ENCODE results near the gene KLK7.
A peak's percentile ranks its signal among the peaks of the same experiment; 100 is the strongest.

The KLK7 gene

DNA sequence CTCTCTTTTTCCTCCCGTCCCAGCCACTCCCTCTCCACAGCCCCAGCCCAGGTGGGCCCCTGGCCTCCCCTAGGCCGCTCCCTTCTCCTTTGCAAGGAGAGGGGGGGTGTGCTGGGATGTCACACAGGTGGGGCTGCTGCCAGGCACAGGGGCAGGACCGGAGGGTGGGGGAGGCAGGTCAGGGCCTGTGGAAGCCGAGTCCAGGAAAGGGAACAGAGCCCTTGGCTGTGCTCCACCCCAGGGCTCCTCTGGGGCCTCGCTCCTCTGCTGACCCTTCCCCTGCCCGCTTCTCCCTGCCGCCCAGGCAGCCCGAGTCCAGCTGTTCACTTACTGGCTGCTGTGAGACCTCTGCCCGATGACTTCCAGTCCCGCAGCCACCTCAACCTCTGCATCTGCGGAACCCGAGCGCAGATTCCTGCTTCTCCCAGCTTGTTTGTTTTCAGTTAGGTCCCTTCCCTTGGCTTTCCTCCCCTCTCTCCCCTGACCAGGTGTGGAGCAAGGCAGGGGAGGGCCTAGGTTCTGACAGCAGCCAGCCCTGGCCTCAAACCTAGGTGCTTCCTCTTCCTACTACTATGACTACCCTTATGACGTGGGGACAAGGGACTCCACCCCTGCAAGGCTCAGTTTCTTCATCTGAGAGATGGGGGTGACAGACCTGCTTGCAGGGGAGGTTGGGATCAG is 43.5 kb upstream of the KLK7 start:
- CTCF ChIA-PET, result interaction anchor here (0.6 kb wide), 1 partner anchor 35 kb away, joined by 4 read pairs; no protein-coding TSS in a partner anchor
- POLR2A ChIA-PET (ENCODE audit: low non-redundant PET), result no interaction called here
- no peak for TF ChIP-seq CTCF (conservative IDR thresholded peaks at IDR 0.05; ENCODE audit: low read depth)
- no peak for DNase-seq (ENCODE audit: low spot score)
- H3K27ac ChIP-seq, result peak overlapping the region; percentile 18; the same call in 1 of the 2 replicates

DNA sequence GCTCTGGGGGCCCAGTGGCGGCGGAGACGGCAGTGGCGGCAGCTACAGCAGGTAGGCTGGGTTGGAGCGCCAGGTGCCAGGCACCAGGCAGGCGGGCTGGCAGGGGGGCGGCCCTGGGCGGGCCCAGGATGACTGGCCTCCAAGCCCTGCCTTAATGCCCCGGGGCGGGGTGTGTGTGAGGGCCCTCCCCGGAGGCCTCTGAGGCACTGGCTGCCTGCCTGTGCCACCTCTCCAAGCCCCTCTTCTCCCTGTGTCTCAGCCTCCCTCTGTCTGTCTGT is 42.8 kb upstream of the KLK7 start, which contains the start of gene KLK11:
TSS of gene KLK11 (minus strand) at position 63 of the 278 bp plus-strand sequence. CDS start 985 bp downstream, outside the sequence.
- POLR2A ChIA-PET (ENCODE audit: low non-redundant PET), result no interaction called here
- CTCF ChIA-PET, result interaction anchor here (1.5 kb wide), 1 partner anchor 10 kb away, joined by 5 read pairs; no protein-coding TSS in a partner anchor

GRCh38 chr19:51025809-51026553 is 42.3 kb upstream of the KLK7 start:
- ChIA-PET CTCF (interaction anchor here (0.6 to 1.5 kb wide), 2 partner anchors 9 to 79 kb away, joined by 3 to 5 read pairs; no protein-coding TSS in a partner anchor), POLR2A (ENCODE audit: low non-redundant PET) (no interaction called here)
- peak overlapping the region; percentile 18; the same call in 1 of the 2 replicates for H3K27ac ChIP-seq
- no peak for TF ChIP-seq CTCF (conservative IDR thresholded peaks at IDR 0.05; ENCODE audit: low read depth)
- no peak for DNase-seq (ENCODE audit: low spot score)

More for the DNA sequence above, 42.8 kb upstream of the KLK7 start, which contains the start of gene KLK11:
- H3K27ac ChIP-seq, result peak within 1 kb of the TSS; percentile 18; the same call in 1 of the 2 replicates
- TF ChIP-seq CTCF (conservative IDR thresholded peaks at IDR 0.05; ENCODE audit: low read depth), result no peak
- DNase-seq (ENCODE audit: low spot score), result no peak

DNA sequence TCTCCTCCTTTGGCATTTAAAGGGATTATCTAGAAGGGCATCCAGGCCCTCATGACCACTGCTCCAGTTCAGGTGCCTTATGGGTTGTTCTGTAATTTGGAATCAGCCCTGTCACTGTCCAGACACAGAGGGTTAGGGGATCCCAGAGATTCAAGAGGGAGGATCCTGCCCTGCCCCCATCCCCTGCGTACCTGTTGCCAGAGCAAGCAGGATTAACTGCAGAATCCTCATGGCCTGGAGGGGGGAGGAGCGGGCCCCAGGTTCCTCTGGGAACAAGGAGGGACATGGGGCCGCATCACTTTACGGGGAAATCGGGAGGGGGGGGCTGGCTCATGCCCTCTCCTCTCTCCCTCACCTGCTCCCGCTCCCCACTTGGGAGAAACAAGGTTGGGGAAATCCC is 41.7 kb upstream of the KLK7 start:
- TF ChIP-seq CTCF (conservative IDR thresholded peaks at IDR 0.05; ENCODE audit: low read depth), result no peak
- DNase-seq (ENCODE audit: low spot score), result no peak
- ChIA-PET POLR2A (ENCODE audit: low non-redundant PET) (no interaction called here), CTCF (interaction anchor here (1.5 kb wide), 1 partner anchor 8 kb away, joined by 5 read pairs; no protein-coding TSS in a partner anchor)
- no peak overlapping the region for H3K27ac ChIP-seq

DNA sequence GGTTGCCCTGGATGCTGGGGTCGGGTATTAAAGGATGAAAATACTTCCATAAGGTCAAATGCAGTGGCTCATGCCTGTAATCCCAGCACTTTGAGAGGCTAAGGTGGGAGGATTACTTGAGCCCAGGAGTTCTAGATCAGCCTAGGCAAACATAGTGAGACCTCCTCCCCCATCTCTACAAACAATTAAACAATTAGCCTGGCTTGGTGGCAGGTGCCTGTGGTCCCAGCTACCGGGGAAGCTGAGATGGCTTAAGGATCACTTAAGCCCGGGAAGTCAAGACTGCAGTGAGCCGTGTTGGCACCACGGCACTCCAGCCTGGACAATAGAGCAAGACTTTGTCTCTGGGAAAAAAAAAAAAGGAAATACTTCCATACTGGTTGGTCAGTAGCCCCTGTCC is 41.2 kb upstream of the KLK7 start:
- CTCF ChIA-PET, result no interaction called here
- no peak overlapping the region for H3K27ac ChIP-seq
- DNase-seq (ENCODE audit: low spot score), result no peak
- POLR2A ChIA-PET (ENCODE audit: low non-redundant PET), result no interaction called here
- TF ChIP-seq CTCF (conservative IDR thresholded peaks at IDR 0.05; ENCODE audit: low read depth), result no peak

GRCh38 chr19:51023946-51024345 is 40.2 kb upstream of the KLK7 start:
- CTCF ChIA-PET, result no interaction called here
- no peak for TF ChIP-seq CTCF (conservative IDR thresholded peaks at IDR 0.05; ENCODE audit: low read depth)
- no peak overlapping the region for H3K27ac ChIP-seq
- POLR2A ChIA-PET (ENCODE audit: low non-redundant PET), result no interaction called here
- no peak for DNase-seq (ENCODE audit: low spot score)
